HCT116 (cell line): ENCODE results near the gene IRGC.

Experiments used
- CTCF ChIP-seq, 3 experiments: fragments of 200-600 bp in 1 of 3; sonication (generic) in 1 of 3; IDR thresholded peaks in 2 of 3; conservative IDR thresholded peaks in 1 of 3; 2 replicates each; pipeline ENCODE4 v1.5.1; 2012 to 2017; ENCODE audit warnings: low read depth in 2 of 3, low read length in 2 of 3, antibody characterized with exemption in 1 of 3, borderline replicate concordance in 1 of 3, control low read depth in 1 of 3, mild to moderate bottlenecking in 1 of 3, mixed read lengths in 1 of 3, mixed run types in 1 of 3, moderate library complexity in 1 of 3; ENCODE audit not compliant: insufficient read depth in 1 of 3
- MAX ChIP-seq: IDR thresholded peaks from 2 replicates; pipeline ENCODE4 v1.6.1; 2012
- POLR2AphosphoS5 ChIP-seq: IDR thresholded peaks from 2 replicates; pipeline ENCODE4 v1.6.1; 2011; ENCODE audit warnings: mild to moderate bottlenecking, low read depth, low read length, moderate library complexity

- no peak for TF ChIP-seq POLR2AphosphoS5
- TF ChIP-seq CTCF (IDR thresholded peaks at IDR 0.05 in 2 of 3, conservative IDR thresholded peaks at IDR 0.05 in 1 of 3; ENCODE audit: borderline replicate concordance in 1 of 3, insufficient read depth in 1 of 3, low read depth in 2 of 3, low read length in 2 of 3): no peak
- TF ChIP-seq MAX: no peak
These were observed 18.6 kb upstream of the IRGC start for GRCh38 chr19:43697295-43697694.
